GM23338 (cell line): ENCODE results near the gene INPP5D. TPM values are rescaled to one million over a fixed set of nuclear protein-coding genes. Genes with fewer than 3 reads are reported as not detected.

Experiments used
- ATAC-seq: fragments of 200-7000 bp; cut with Tn5 transposase; 3 replicates; pipeline ENCODE4 v1.9.1; 2020
- DNase-seq: peaks from one replicate; pipeline ENCODE4 v3.0.0-alpha.2; 2015; ENCODE audit warnings: low spot score
- H2AFZ ChIP-seq: fragments of 200-600 bp; sonication (generic); 2 replicates; pipeline ENCODE4 v1.8.0; 2016; ENCODE audit warnings: antibody characterized with exemption, mild to moderate bottlenecking, moderate library complexity
- H3F3A ChIP-seq: fragments of 200-600 bp; sonication (generic); replicated peaks from 2 replicates; pipeline ENCODE4 v1.8.0; 2017; ENCODE audit warnings: antibody characterized with exemption, mixed run types, low read depth
- H3K27ac ChIP-seq: fragments of 200-600 bp; sonication (generic); 2 replicates; pipeline ENCODE4 v1.6.1; 2016; ENCODE audit warnings: low read depth
- H3K27me3 ChIP-seq: fragments of 200-600 bp; sonication (generic); 2 replicates; pipeline ENCODE4 v1.8.0; 2016; ENCODE audit warnings: mild to moderate bottlenecking, mixed run types, moderate library complexity; ENCODE audit not compliant: insufficient read depth
- H3K36me3 ChIP-seq: fragments of 200-600 bp; sonication (generic); 2 replicates; pipeline ENCODE4 v1.8.0; 2016; ENCODE audit warnings: mild to moderate bottlenecking; ENCODE audit not compliant: insufficient read depth
- H3K4me1 ChIP-seq: fragments of 200-600 bp; sonication (generic); 2 replicates; pipeline ENCODE4 v1.8.0; 2016; ENCODE audit warnings: mild to moderate bottlenecking, moderate library complexity; ENCODE audit not compliant: insufficient read depth
- H3K4me2 ChIP-seq: fragments of 200-600 bp; sonication (generic); 2 replicates; pipeline ENCODE4 v1.7.1; 2017; ENCODE audit warnings: mixed run types
- H3K4me3 ChIP-seq: fragments of 200-600 bp; sonication (generic); 2 replicates; pipeline ENCODE4 v1.6.1; 2016; ENCODE audit warnings: mixed run types
- H3K79me2 ChIP-seq: fragments of 200-600 bp; sonication (generic); replicated peaks from 2 replicates; pipeline ENCODE4 v1.8.0; 2017; ENCODE audit warnings: mild to moderate bottlenecking; ENCODE audit not compliant: insufficient read depth
- H3K9me2 ChIP-seq: fragments of 200-600 bp; sonication (generic); 2 replicates; pipeline ENCODE4 v1.8.0; 2017; ENCODE audit not compliant: insufficient read depth
- H4K20me1 ChIP-seq: fragments of 200-600 bp; sonication (generic); replicated peaks from 2 replicates; pipeline ENCODE4 v1.8.0; 2017; ENCODE audit warnings: mild to moderate bottlenecking; ENCODE audit not compliant: insufficient read depth
- H3K27ac Mint-ChIP-seq: 2 replicates; pipeline ENCODE4 v1.8.0; 2020; ENCODE audit warnings: inconsistent platforms, mild to moderate bottlenecking, moderate library complexity, mixed read lengths
- H3K27me3 Mint-ChIP-seq: 3 replicates; pipeline ENCODE4 v1.8.0; 2022; ENCODE audit warnings: low read depth, mild to moderate bottlenecking, moderate library complexity, mixed read lengths, inconsistent platforms; ENCODE audit not compliant: insufficient read depth, poor library complexity
- H3K36me3 Mint-ChIP-seq: 3 replicates; pipeline ENCODE4 v1.8.0; 2021; ENCODE audit warnings: low read depth, mild to moderate bottlenecking, inconsistent platforms, moderate library complexity, mixed read lengths
- H3K4me1 Mint-ChIP-seq: 3 replicates; pipeline ENCODE4 v1.8.0; 2020; ENCODE audit warnings: mild to moderate bottlenecking, inconsistent platforms, mixed read lengths
- H3K4me3 Mint-ChIP-seq: 3 replicates; pipeline ENCODE4 v1.8.0; 2021; ENCODE audit warnings: moderate library complexity, mild to moderate bottlenecking, inconsistent platforms, mixed read lengths
- H3K9me3 Mint-ChIP-seq: 3 replicates; pipeline ENCODE4 v1.8.0; 2020; ENCODE audit warnings: moderate library complexity, mild to moderate bottlenecking, inconsistent platforms, mixed read lengths
- CREB1 ChIP-seq: fragments of 250-450 bp; sonication (Bioruptor Pico); IDR thresholded peaks from 2 replicates; pipeline ENCODE4 v1.5.0; 2020; ENCODE audit warnings: low read depth, mild to moderate bottlenecking, moderate library complexity
- CTCF ChIP-seq, 2 experiments: fragments of 200-600 bp in 1 of 2; sonication (generic) in 1 of 2; conservative IDR thresholded peaks; 2 replicates each; pipeline versions ENCODE4 v1.5.1 to v1.6.1; 2016 to 2017; ENCODE audit warnings: antibody characterized with exemption in 2 of 2, low read depth in 2 of 2, mild to moderate bottlenecking in 2 of 2, moderate library complexity in 1 of 2
- ETS1 ChIP-seq: IDR thresholded peaks from 2 replicates; pipeline ENCODE4 v1.6.1; 2016; ENCODE audit warnings: antibody characterized with exemption
- EZH2phosphoT487 ChIP-seq: fragments of 200-600 bp; sonication (generic); IDR thresholded peaks from one replicate; pipeline ENCODE4 v1.8.1; 2018; ENCODE audit warnings: antibody characterized with exemption; ENCODE audit not compliant: unreplicated experiment
- JUNB ChIP-seq: IDR thresholded peaks from one replicate; pipeline ENCODE4 v1.6.1; 2016; ENCODE audit warnings: antibody characterized with exemption; ENCODE audit not compliant: unreplicated experiment
- NANOG ChIP-seq: IDR thresholded peaks from 2 replicates; pipeline ENCODE4 v1.6.1; 2016; ENCODE audit warnings: antibody characterized with exemption, borderline replicate concordance
- POLR2AphosphoS5 ChIP-seq: IDR thresholded peaks from 2 replicates; pipeline ENCODE4 v1.6.1; 2016; ENCODE audit warnings: antibody characterized with exemption, low read depth
- REST ChIP-seq: IDR thresholded peaks from one replicate; pipeline ENCODE4 v1.6.1; 2018; ENCODE audit warnings: antibody characterized with exemption; ENCODE audit not compliant: unreplicated experiment
- ZNF114 ChIP-seq: fragments of 250-450 bp; sonication (Bioruptor Pico); IDR thresholded peaks from 2 replicates; pipeline ENCODE4 v1.5.0; 2020; ENCODE audit warnings: mild to moderate bottlenecking, moderate library complexity
- ZNF331 ChIP-seq: fragments of 250-450 bp; sonication (Bioruptor Pico); IDR thresholded peaks from 2 replicates; pipeline ENCODE4 v1.5.0; 2020; ENCODE audit warnings: low read depth, mild to moderate bottlenecking, moderate library complexity
- ZNF462 ChIP-seq: fragments of 250-450 bp; sonication (Bioruptor Pico); IDR thresholded peaks from 2 replicates; pipeline ENCODE4 v1.5.0; 2020; ENCODE audit warnings: mild to moderate bottlenecking, moderate library complexity
- polyA plus RNA-seq: library from polyadenylated mRNA; unstranded; fragments of >200 nt; fragmentation: Nextera tagmentation; extraction: Ambion mirVana; gene quantifications from 2 replicates; pipeline ENCODE4 v1.2.1, GENCODE V29; 2016
- total RNA-seq: library from RNA; depleted of rRNA; stranded (reverse); fragments of >200 nt; shearing (Covaris generic); gene quantifications from 2 replicates; pipeline ENCODE4 v1.2.3, GENCODE V29; 2014

The INPP5D gene
- total and polyA plus RNA-seq, 2 experiments from 2014 or later: 6.6 to 8.3 TPM

GRCh38 chr2:233245406-233245805, 185.3 kb downstream of the INPP5D start:
- H3K36me3 Mint-ChIP-seq: peaks cover 5% of the 10 kb centered on the region
- Histone ChIP-seq H3K27ac (no peak overlapping the region), H3K79me2 (no peaks in the 10 kb centered on the region), H3K4me3 (no peak overlapping the region), H3K4me2 (no peak overlapping the region), H3K4me1 (no peaks in the 10 kb centered on the region), H3K9me2 (no peaks in the 10 kb centered on the region), H2AFZ (no peak overlapping the region), H3K27me3 (no peaks in the 10 kb centered on the region), H3F3A (no peaks in the 10 kb centered on the region), H4K20me1 (no peaks in the 10 kb centered on the region), H3K36me3 (no peaks in the 10 kb centered on the region)
- peaks cover 9% of the 10 kb centered on the region for H3K9me3 Mint-ChIP-seq
- no peak for ATAC-seq
- H3K4me1 Mint-ChIP-seq: no peaks in the 10 kb centered on the region
- TF ChIP-seq ZNF331 (no peak), ZNF462 (CRISPR knock-in tag) (no peak), REST (no peak), POLR2AphosphoS5 (no peak), JUNB (no peak), ETS1 (no peak), ZNF114 (CRISPR knock-in tag) (no peak), EZH2phosphoT487 (no peak), CREB1 (CRISPR knock-in tag) (no peak), NANOG (no peak), CTCF (conservative IDR thresholded peaks at IDR 0.05; ENCODE audit: low read depth in 2 of 2) (no peak)
- H3K4me3 Mint-ChIP-seq: no peak overlapping the region
- no peak overlapping the region for H3K27ac Mint-ChIP-seq
- DNase-seq: no peak
- peaks cover 6% of the 10 kb centered on the region for H3K27me3 Mint-ChIP-seq
